Activated naive CD4-positive, alpha-beta T cell treated with anti-CD3 and anti-CD28 coated beads, Interleukin-2, amount 10 ng/mL, durations not matched to agents 7 days and 5 days (primary cell): Measurements from ENCODE around the gene NFATC3.
A peak's percentile ranks its signal among the peaks of the same experiment; 100 is the strongest.

ENCODE experiments used
- CTCF ChIA-PET: fragments of 350-600 bp; sonication (Branson Sonifier 250); formaldehyde crosslinking; loops from one replicate; lab custom pipeline; 2021; ENCODE audit warnings: antibody characterized with exemption; lab: Charles Lee
- DNase-seq: peaks from one replicate; pipeline ENCODE4 v3.0.0-alpha.2; 2020
- H3K27ac Mint-ChIP-seq: one replicate; pipeline ENCODE4 v1.8.0; 2021; ENCODE audit warnings: mild to moderate bottlenecking, moderate library complexity, mixed read lengths
- H3K27me3 Mint-ChIP-seq: one replicate; pipeline ENCODE4 v1.8.0; 2021; ENCODE audit warnings: mild to moderate bottlenecking, mixed read lengths
- H3K36me3 Mint-ChIP-seq: one replicate; pipeline ENCODE4 v1.8.0; 2021; ENCODE audit warnings: mixed read lengths
- H3K4me1 Mint-ChIP-seq: one replicate; pipeline ENCODE4 v1.8.0; 2021; ENCODE audit warnings: mixed read lengths
- H3K4me3 Mint-ChIP-seq: one replicate; pipeline ENCODE4 v1.8.0; 2021; ENCODE audit warnings: mild to moderate bottlenecking, moderate library complexity, mixed read lengths
- H3K9me3 Mint-ChIP-seq: one replicate; pipeline ENCODE4 v1.8.0; 2021; ENCODE audit warnings: mixed read lengths

The NFATC3 gene

DNA sequence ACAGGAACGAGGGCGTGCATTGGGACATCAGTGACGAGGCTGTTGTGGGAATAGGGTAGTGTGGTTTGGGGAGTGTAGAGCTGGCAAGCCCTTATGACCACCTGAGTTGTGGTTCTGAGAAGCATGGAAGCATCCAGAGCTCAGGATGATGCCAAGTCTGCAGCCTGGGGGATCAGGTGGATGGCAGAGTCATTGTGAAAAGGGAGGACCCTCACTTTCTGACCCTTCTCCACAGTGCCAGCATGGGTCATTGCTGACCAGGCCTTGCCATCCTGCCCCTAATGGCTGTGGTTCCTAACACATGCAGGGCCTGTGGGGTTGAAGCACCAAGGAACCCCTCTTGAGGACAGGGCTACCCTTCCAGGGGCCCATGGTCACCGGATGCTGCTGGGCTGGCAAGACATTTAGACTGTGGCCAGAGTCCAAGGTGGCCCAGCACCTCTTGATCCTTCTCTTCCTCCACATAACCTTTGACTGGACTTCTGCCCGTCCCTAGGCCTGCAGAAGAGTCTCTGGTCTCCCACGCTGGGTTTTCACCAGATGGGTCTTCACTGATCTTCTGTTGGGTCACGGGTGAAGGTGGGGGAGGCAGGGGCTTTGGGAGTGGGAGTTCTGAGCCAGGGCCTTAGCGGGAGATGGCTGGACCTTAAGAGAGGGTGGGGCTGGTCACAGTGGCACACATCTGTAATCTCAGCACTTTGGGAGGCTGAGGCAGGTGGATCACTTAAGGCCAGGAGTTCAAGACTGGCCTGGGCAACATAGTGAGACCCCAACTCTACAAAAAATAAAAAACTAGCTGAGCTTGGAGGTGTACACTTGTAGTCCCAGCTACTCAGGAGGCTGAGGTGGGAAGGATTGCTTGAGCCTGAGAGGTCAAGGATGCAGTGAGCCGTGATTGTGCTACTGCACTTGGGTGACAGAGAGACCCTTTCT, 158.0 kb downstream of the NFATC3 start:
- CTCF ChIA-PET = interaction anchor here (0.8 to 4.0 kb wide), 5 partner anchors 12 to 85 kb away, joined by 3 to 26 read pairs (median 4); no protein-coding TSS in a partner anchor
- Mint-ChIP-seq H3K4me1 (peaks cover 36% of the 10 kb centered on the region), H3K27me3 (peaks cover 33% of the 10 kb centered on the region), H3K9me3 (no peaks in the 10 kb centered on the region), H3K27ac (no peak overlapping the region), H3K36me3 (peaks cover 5% of the 10 kb centered on the region), H3K4me3 (peak overlapping the region; percentile 12)
- DNase-seq = no peak

DNA sequence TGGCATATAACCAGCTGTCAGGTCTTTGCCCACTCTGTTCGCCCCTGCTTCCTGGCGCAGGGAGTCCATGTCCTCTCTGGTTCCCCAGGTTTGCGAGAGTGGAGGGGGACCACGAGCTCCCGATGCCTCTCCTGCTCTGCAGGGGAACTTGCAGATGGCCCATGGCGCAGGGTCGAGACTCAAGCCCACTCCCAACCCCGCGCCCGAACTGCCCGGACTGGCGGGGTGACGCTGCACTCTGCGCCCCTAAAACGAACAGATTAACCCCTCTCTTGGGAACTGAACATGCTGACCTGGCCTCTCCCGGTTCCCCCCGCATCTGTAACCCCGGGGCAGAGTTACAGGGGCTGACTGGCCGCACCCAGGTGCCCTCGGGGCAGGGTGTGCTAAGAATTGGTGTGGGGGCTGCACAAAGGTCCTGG, 159.3 kb downstream of the NFATC3 start:
- H3K4me1 Mint-ChIP-seq = peaks cover 27% of the 10 kb centered on the region
- H3K9me3 Mint-ChIP-seq = no peaks in the 10 kb centered on the region
- peaks cover 10% of the 10 kb centered on the region for H3K36me3 Mint-ChIP-seq
- H3K27ac Mint-ChIP-seq = peak overlapping the region; percentile 78
- peak overlapping the region; percentile 96 for H3K4me3 Mint-ChIP-seq
- peaks cover 31% of the 10 kb centered on the region for H3K27me3 Mint-ChIP-seq
- CTCF ChIA-PET = interaction anchor here (0.8 to 4.0 kb wide), 4 partner anchors 11 to 84 kb away, joined by 3 to 26 read pairs (median 4); no protein-coding TSS in a partner anchor
- no peak for DNase-seq

GRCh38 chr16:68244903-68245853, 160.0 kb downstream of the NFATC3 start, which contains the start of gene PLA2G15:
Gene PLA2G15, plus strand, starts transcription at chr16:68245373. Its CDS starts 54 bp downstream, at chr16:68245427.
- peaks cover 26% of the 10 kb centered on the region for H3K27me3 Mint-ChIP-seq
- H3K4me3 Mint-ChIP-seq = peak within 1 kb of the TSS; percentile 96
- DNase-seq = peak; percentile 97
- peaks cover 24% of the 10 kb centered on the region for H3K4me1 Mint-ChIP-seq
- no peaks in the 10 kb centered on the region for H3K9me3 Mint-ChIP-seq
- peak within 1 kb of the TSS; percentile 78 for H3K27ac Mint-ChIP-seq
- H3K36me3 Mint-ChIP-seq = peaks cover 13% of the 10 kb centered on the region
- CTCF ChIA-PET = interaction anchor here (1.5 to 4.0 kb wide), 2 partner anchors 10 to 83 kb away, joined by 4 to 26 read pairs; no protein-coding TSS in a partner anchor

DNA sequence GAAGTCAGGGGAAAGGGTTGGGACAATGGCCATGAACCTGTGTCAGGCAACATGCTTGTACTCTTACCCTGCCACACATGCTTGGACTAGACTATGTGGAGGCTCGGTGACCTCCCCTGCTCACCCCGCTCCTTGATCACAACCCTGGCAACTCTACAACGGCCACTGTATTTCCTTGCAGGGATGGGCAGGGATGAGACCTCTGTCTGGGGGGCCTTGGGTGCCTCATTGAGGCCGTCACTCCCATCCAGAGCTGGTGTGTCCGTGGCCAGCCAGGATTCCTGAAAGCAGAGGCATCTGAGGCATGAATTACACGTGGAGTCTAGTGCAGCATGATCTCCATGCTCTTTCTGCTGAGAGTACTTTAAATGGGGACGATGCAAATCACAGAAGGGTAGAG, 161.0 kb downstream of the NFATC3 start:
- no peaks in the 10 kb centered on the region for H3K9me3 Mint-ChIP-seq
- H3K4me1 Mint-ChIP-seq = peaks cover 24% of the 10 kb centered on the region
- peaks cover 16% of the 10 kb centered on the region for H3K36me3 Mint-ChIP-seq
- CTCF ChIA-PET = interaction anchor here (1.7 to 4.0 kb wide), 2 partner anchors 15 to 82 kb away, joined by 8 to 26 read pairs; no protein-coding TSS in a partner anchor
- no peak for DNase-seq
- peak overlapping the region; percentile 96 for H3K4me3 Mint-ChIP-seq
- no peak overlapping the region for H3K27ac Mint-ChIP-seq
- peaks cover 25% of the 10 kb centered on the region for H3K27me3 Mint-ChIP-seq

DNA sequence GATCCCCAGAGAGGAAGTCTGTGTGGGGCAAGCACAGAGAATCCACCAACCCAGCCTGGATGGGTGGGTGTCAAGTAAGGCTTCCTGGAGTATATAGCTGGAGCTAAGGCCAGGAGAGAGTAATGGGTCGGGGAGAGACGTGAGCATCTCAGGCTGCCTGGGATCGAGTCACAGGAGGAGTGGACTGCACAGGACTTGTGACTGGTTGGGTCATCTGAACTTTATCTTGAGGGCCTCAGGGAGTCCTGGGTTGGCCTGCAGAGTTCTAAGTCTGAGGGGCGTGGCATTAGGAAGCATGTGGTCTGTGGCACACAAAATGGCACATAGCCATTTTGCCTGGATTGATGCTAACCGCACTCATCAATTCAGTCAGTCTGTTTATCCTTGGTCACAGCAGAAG, 161.5 kb downstream of the NFATC3 start:
- no peak overlapping the region for H3K27ac Mint-ChIP-seq
- H3K27me3 Mint-ChIP-seq = peaks cover 23% of the 10 kb centered on the region
- H3K36me3 Mint-ChIP-seq = peaks cover 16% of the 10 kb centered on the region
- H3K4me1 Mint-ChIP-seq = peaks cover 24% of the 10 kb centered on the region
- CTCF ChIA-PET = interaction anchor here (1.7 to 4.0 kb wide), 2 partner anchors 15 to 81 kb away, joined by 8 to 26 read pairs; no protein-coding TSS in a partner anchor
- no peak for DNase-seq
- H3K4me3 Mint-ChIP-seq = no peak overlapping the region
- no peaks in the 10 kb centered on the region for H3K9me3 Mint-ChIP-seq

DNA sequence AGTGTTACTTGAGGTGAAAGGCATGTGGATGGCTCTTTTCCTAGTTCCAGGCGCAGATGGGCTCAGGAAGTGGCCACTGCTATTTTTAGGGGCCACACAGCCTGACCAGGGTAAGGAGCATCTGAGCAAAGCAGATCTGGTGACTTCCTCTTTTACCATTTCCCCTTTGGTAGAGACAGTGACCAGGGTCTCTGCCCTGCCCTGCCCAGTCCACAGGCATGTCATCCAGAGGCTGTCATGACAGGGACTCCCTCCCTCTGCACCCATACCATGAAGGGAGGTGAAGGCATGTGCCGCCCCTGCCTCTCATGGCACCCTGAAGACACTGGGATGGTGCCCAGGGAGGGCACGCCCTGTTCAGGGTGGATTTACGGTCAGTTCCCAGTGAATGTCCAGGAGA, 162.2 kb downstream of the NFATC3 start:
- CTCF ChIA-PET = interaction anchor here (0.8 to 4.0 kb wide), 5 partner anchors 14 to 180 kb away, joined by 3 to 26 read pairs (median 6); partner anchors contain the start of gene SLC7A6
- no peaks in the 10 kb centered on the region for H3K9me3 Mint-ChIP-seq
- no peak for DNase-seq
- H3K4me1 Mint-ChIP-seq = peaks cover 24% of the 10 kb centered on the region
- H3K27me3 Mint-ChIP-seq = peaks cover 23% of the 10 kb centered on the region
- H3K36me3 Mint-ChIP-seq = peaks cover 18% of the 10 kb centered on the region
- no peak overlapping the region for H3K27ac Mint-ChIP-seq
- H3K4me3 Mint-ChIP-seq = no peak overlapping the region

DNA sequence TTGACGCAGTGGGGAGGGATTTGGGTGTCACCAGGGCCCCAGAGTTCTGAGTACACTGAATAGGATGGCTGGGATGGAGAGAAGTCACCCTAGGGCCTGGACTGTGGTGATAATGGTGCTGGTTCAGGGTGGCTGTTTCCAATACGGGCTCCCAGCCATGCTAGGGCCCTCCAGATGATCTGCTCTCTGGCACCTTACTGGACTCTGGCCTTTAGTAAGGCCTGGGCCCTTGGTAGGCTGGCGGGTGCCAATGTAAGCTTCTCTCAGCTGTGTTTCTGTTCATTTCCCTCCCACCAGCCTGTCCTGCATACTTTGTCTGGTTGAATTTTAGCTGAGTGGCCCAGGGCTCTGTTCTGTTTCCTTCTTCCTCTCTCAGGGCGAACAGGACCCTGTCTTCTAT, 162.8 kb downstream of the NFATC3 start:
- Mint-ChIP-seq H3K9me3 (no peaks in the 10 kb centered on the region), H3K4me1 (peaks cover 24% of the 10 kb centered on the region), H3K36me3 (peaks cover 18% of the 10 kb centered on the region), H3K4me3 (peak overlapping the region; percentile 7), H3K27me3 (peaks cover 18% of the 10 kb centered on the region), H3K27ac (no peak overlapping the region)
- no peak for DNase-seq
- CTCF ChIA-PET = interaction anchor here (0.7 to 1.7 kb wide), 6 partner anchors 10 to 362 kb away, joined by 3 to 6 read pairs (median 4); partner anchors contain the start of gene SLC7A6

DNA sequence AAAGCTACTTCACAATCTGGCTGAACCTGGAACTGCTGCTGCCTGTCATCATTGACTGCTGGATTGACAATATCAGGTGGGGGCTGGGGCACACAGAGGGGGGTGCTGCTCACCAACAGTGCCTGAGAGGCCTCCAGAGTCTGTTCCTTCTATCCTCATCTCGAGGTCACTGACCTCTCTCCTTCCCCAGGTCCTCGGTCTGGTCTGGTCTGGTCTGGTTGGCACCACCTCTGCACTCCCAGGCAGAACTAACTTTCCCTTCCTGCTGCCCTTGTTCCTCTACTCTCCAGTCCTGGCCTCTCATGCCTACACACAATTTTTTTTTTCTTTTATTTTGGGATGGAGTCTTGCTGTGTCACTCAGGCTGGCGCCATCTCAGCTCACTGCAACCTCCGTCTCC, 164.2 kb downstream of the NFATC3 start:
- Mint-ChIP-seq H3K27ac (peak overlapping the region; percentile 16), H3K4me1 (peaks cover 23% of the 10 kb centered on the region), H3K4me3 (no peak overlapping the region), H3K27me3 (peaks cover 7% of the 10 kb centered on the region), H3K9me3 (no peaks in the 10 kb centered on the region), H3K36me3 (peaks cover 18% of the 10 kb centered on the region)
- CTCF ChIA-PET = interaction anchor here (0.7 to 5.0 kb wide), 5 partner anchors 8 to 78 kb away, joined by 3 to 24 read pairs (median 5); partner anchors contain the start of gene SLC7A6
- DNase-seq = no peak

GRCh38 chr16:68250951-68251350, 165.8 kb downstream of the NFATC3 start:
- Mint-ChIP-seq H3K4me3 (no peak overlapping the region), H3K4me1 (peaks cover 12% of the 10 kb centered on the region), H3K36me3 (peaks cover 17% of the 10 kb centered on the region), H3K27ac (no peak overlapping the region), H3K9me3 (no peaks in the 10 kb centered on the region), H3K27me3 (no peaks in the 10 kb centered on the region)
- CTCF ChIA-PET = interaction anchor here (1.5 to 5.0 kb wide), 3 partner anchors 10 to 78 kb away, joined by 4 to 24 read pairs (median 5); partner anchors contain the start of gene SLC7A6
- DNase-seq = no peak

DNA sequence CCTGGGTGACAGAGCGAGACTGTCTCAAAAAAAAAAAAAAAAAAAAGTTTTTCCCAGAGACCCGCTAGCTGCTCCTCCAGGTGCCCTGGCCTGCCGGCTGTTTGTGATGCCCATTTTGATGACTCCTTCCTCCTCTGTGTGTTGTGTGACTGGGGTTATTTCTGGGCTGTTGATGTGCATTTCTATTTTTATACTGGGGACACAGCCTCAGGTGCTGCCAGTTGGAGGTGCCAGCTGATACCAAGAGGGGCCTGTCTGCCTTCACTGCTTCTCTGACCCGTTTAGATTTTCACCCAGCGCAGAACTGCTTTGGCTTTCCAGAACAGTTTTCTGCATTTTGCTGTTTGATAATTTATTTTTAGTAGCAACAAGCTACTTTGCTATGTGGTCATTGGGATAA, 166.7 kb downstream of the NFATC3 start:
- no peak for DNase-seq
- Mint-ChIP-seq H3K4me1 (peaks cover 5% of the 10 kb centered on the region), H3K9me3 (no peaks in the 10 kb centered on the region), H3K36me3 (peaks cover 17% of the 10 kb centered on the region), H3K27ac (no peak overlapping the region), H3K27me3 (no peaks in the 10 kb centered on the region), H3K4me3 (no peak overlapping the region)
- CTCF ChIA-PET = interaction anchor here (0.6 to 5.0 kb wide), 3 partner anchors 10 to 77 kb away, joined by 3 to 24 read pairs (median 4); no protein-coding TSS in a partner anchor

DNA sequence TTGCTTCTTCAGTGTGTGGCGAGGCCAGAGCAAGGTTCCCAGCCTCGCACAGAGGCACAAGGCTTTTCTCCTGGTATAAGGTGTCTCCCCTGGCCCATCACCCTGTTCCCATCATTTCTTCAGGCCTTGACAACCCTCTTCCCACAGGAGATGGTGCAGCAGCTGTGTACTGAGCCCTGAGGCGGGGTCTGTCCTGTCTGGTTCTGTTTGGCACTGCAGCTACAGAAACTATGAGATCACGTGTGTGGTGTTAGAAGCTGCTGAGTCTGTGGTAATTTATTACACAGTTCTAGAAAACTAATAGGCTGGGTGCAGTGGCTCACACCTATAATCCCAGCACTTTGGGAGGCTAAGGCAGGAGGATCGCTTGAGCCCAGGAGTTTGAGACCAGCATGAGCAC, 167.2 kb downstream of the NFATC3 start:
- H3K36me3 Mint-ChIP-seq = peaks cover 17% of the 10 kb centered on the region
- no peak overlapping the region for H3K27ac Mint-ChIP-seq

GRCh38 chr16:68253721-68254120, 168.6 kb downstream of the NFATC3 start:
- no peak for DNase-seq
- Mint-ChIP-seq H3K27me3 (no peaks in the 10 kb centered on the region), H3K36me3 (peaks cover 16% of the 10 kb centered on the region), H3K4me3 (no peak overlapping the region), H3K27ac (no peak overlapping the region), H3K9me3 (no peaks in the 10 kb centered on the region), H3K4me1 (peaks cover 11% of the 10 kb centered on the region)
- CTCF ChIA-PET = interaction anchor here (1.0 to 5.0 kb wide), 2 partner anchors 8 to 66 kb away, joined by 3 to 24 read pairs; no protein-coding TSS in a partner anchor

More for the DNA sequence above, 167.2 kb downstream of the NFATC3 start:
- CTCF ChIA-PET = interaction anchor here (1.5 to 5.0 kb wide), 2 partner anchors 9 to 77 kb away, joined by 4 to 24 read pairs; no protein-coding TSS in a partner anchor
- Mint-ChIP-seq H3K9me3 (no peaks in the 10 kb centered on the region), H3K27me3 (no peaks in the 10 kb centered on the region), H3K4me1 (peaks cover 6% of the 10 kb centered on the region), H3K4me3 (no peak overlapping the region)
- no peak for DNase-seq

DNA sequence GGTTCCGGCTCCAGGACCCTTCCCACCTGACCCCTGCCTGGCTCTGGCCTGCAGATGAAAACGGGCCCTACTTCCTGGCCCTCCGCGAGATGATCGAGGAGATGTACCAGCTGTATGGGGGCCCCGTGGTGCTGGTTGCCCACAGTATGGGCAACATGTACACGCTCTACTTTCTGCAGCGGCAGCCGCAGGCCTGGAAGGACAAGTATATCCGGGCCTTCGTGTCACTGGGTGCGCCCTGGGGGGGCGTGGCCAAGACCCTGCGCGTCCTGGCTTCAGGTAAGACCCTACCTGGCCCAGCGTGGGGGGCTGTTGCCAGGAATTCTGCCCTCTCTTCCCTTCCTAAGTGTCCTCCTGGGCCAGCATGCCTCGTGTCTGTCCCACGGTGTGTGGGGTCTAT, 170.5 kb downstream of the NFATC3 start:
- Mint-ChIP-seq H3K36me3 (peaks cover 10% of the 10 kb centered on the region), H3K4me1 (peaks cover 11% of the 10 kb centered on the region), H3K27ac (no peak overlapping the region), H3K9me3 (no peaks in the 10 kb centered on the region), H3K27me3 (no peaks in the 10 kb centered on the region), H3K4me3 (no peak overlapping the region)
- no peak for DNase-seq
- CTCF ChIA-PET = interaction anchor here (1.2 to 1.6 kb wide), 2 partner anchors 8 to 11 kb away, joined by 4 to 5 read pairs; partner anchors contain the start of genes PLA2G15 and SLC7A6
